HG02798 (cell line): ENCODE results near the gene CDC42SE1.

Experiments used
- ATAC-seq: cut with Tn5 transposase; IDR thresholded peaks from one replicate; pipeline ENCODE4 v1.9.1; 2021; ENCODE audit warnings: mild to moderate bottlenecking; ENCODE audit not compliant: unreplicated experiment, poor library complexity

CDC42SE1 gene

GRCh38 chr1:151054971-151055547, 4.4 kb downstream of the CDC42SE1 start:
- no peak for ATAC-seq

GRCh38 chr1:151051356-151052009, 7.9 kb downstream of the CDC42SE1 start:
- no peak for ATAC-seq

GRCh38 chr1:151050051-151050688, 9.3 kb downstream of the CDC42SE1 start:
- ATAC-seq: no peak

GRCh38 chr1:151049458-151049857, 10.0 kb downstream of the CDC42SE1 start:
- ATAC-seq: no peak

GRCh38 chr1:151048645-151049032, 10.8 kb downstream of the CDC42SE1 start:
- ATAC-seq: no peak

- ATAC-seq: peak; percentile 54
Observed at GRCh38 chr1:151047925-151048644, 11.3 kb downstream of the CDC42SE1 start.

GRCh38 chr1:151047591-151047924, 11.9 kb downstream of the CDC42SE1 start, which contains the start of gene C1orf56:
TSS of gene C1orf56 (plus strand) at chr1:151047751. CDS start at chr1:151047848, 97 bp downstream.
- peak; percentile 62 for ATAC-seq

GRCh38 chr1:151043163-151043562, 16.3 kb downstream of the CDC42SE1 start:
- ATAC-seq: no peak

GRCh38 chr1:151039521-151039920, 19.9 kb downstream of the CDC42SE1 start:
- no peak for ATAC-seq

- ATAC-seq: no peak
Observed at GRCh38 chr1:151037032-151037431, 22.4 kb downstream of the CDC42SE1 start.

- ATAC-seq: no peak
Observed at GRCh38 chr1:151036356-151036755, 23.1 kb downstream of the CDC42SE1 start, which contains the start of gene BNIPL. TSS of gene BNIPL (plus strand) at chr1:151036586. CDS start at chr1:151036726, 140 bp downstream.

GRCh38 chr1:151035167-151035566, 24.3 kb downstream of the CDC42SE1 start:
- no peak for ATAC-seq

- no peak for ATAC-seq
Observed at GRCh38 chr1:151032164-151032563, 27.3 kb downstream of the CDC42SE1 start.

GRCh38 chr1:151026460-151026859, 33.0 kb downstream of the CDC42SE1 start:
- no peak for ATAC-seq

- peak; percentile 57 for ATAC-seq
Observed at GRCh38 chr1:151024540-151025146, 34.8 kb downstream of the CDC42SE1 start.

GRCh38 chr1:151013518-151013917, 45.9 kb downstream of the CDC42SE1 start:
- no peak for ATAC-seq

GRCh38 chr1:151012684-151013471, 46.5 kb downstream of the CDC42SE1 start:
- ATAC-seq: no peak

- no peak for ATAC-seq
Observed at GRCh38 chr1:151011154-151011850, 48.1 kb downstream of the CDC42SE1 start.

- ATAC-seq: no peak
Observed at GRCh38 chr1:151010346-151010726, 49.1 kb downstream of the CDC42SE1 start.
